Right hindlimb (tissue), 1 donor: Measurements from ENCODE around the gene SHISA6.

ENCODE experiments used
- DNase-seq: peaks from one replicate; pipeline ENCODE4 v3.0.0-alpha.2; 2018

The SHISA6 gene

GRCh38 chr17:11240841-11241610, at the start of gene SHISA6:
TSS of gene SHISA6 (plus strand) at chr17:11241213.
- DNase-seq, result peak; percentile 45

GRCh38 chr17:11195801-11196200, 45.2 kb upstream of the SHISA6 start:
- DNase-seq, result no peak

GRCh38 chr17:11204991-11205390, 36.0 kb upstream of the SHISA6 start:
- DNase-seq, result no peak

GRCh38 chr17:11205659-11206058, 35.4 kb upstream of the SHISA6 start:
- DNase-seq, result no peak

GRCh38 chr17:11209906-11210305, 31.1 kb upstream of the SHISA6 start:
- no peak for DNase-seq

- no peak for DNase-seq
These were observed 28.2 kb upstream of the SHISA6 start for GRCh38 chr17:11212792-11213191.

- no peak for DNase-seq
These were observed 24.0 kb upstream of the SHISA6 start for GRCh38 chr17:11216976-11217375.

GRCh38 chr17:11221196-11221595, 19.8 kb upstream of the SHISA6 start:
- no peak for DNase-seq

GRCh38 chr17:11221721-11222120, 19.3 kb upstream of the SHISA6 start:
- DNase-seq, result no peak

- no peak for DNase-seq
These were observed 2.3 kb upstream of the SHISA6 start for GRCh38 chr17:11238705-11239104.

- no peak for DNase-seq
These were observed 1.5 kb upstream of the SHISA6 start for GRCh38 chr17:11239379-11239970.

- DNase-seq, result peak; percentile 61
These were observed 772 bp upstream of the SHISA6 start for GRCh38 chr17:11240041-11240840.

GRCh38 chr17:11241611-11242226, 706 bp downstream of the SHISA6 start:
- DNase-seq, result no peak

GRCh38 chr17:11242411-11242810, 1.4 kb downstream of the SHISA6 start:
- no peak for DNase-seq

GRCh38 chr17:11244776-11245175, 3.8 kb downstream of the SHISA6 start:
- no peak for DNase-seq

GRCh38 chr17:11245187-11245586, 4.2 kb downstream of the SHISA6 start:
- no peak for DNase-seq

- no peak for DNase-seq
These were observed 4.8 kb downstream of the SHISA6 start for GRCh38 chr17:11245791-11246190.

GRCh38 chr17:11250161-11250560, 9.1 kb downstream of the SHISA6 start:
- DNase-seq, result no peak

GRCh38 chr17:11251561-11252107, 10.6 kb downstream of the SHISA6 start:
- DNase-seq, result no peak

GRCh38 chr17:11252146-11252545, 11.1 kb downstream of the SHISA6 start:
- DNase-seq, result no peak

- DNase-seq, result no peak
These were observed 15.9 kb downstream of the SHISA6 start for GRCh38 chr17:11256877-11257276.

- no peak for DNase-seq
These were observed 23.3 kb downstream of the SHISA6 start for GRCh38 chr17:11264183-11264871.
